ENCODE results near the gene EML4. TPM values are rescaled to one million over a fixed set of nuclear protein-coding genes. Genes with fewer than 3 reads are reported as not detected.
A peak's percentile ranks its signal among the peaks of the same experiment; 100 is the strongest.

Gene EML4
- total and polyA plus RNA-seq, 2 of the 13 experiments (the other 11 are each of a cell fraction or from before 2014, with no cell fraction given), result 243 to 476 TPM

DNA sequence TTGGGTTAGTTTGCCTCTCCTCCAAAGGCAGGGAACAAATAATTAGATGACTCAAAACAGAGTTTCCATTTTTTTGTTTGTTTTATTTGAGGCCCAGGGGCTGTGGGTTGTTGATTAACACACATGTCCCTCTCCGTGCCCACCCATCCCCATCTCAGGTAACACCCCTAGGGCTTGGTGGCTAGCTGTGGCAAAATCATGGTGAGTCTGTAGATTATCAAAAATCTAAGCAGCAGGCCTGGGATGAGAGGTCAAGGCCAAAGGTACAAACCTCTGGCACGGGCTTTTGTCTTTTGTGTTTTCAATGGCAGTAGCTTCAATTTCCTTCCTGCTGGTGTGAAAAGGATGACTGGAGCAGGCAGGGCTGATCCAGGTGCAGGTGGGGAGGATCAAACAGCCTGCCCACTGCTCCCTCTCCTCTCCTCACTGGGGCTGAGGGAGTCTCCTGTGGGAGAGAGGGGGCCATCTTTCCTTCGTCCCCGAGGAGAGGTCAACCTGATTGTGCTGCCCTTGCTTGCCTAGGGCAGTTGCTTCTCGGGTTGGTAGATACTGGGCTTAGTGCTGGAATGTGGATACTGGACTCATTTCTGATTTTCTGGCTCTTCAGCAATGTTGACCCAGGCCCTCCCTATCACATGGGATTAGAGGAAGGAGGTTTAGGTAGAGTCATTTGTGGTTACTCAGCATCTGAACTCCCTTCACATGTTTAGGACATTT lies 31.9 kb upstream of the EML4 start (continued):
- TF ChIP-seq RNF219 (CRISPR knock-in tag; IDR thresholded peaks at IDR 0.05) (no peak), ZNF691 (CRISPR knock-in tag; IDR thresholded peaks at IDR 0.05; ENCODE audit: borderline replicate concordance, low read depth) (peak; percentile 94), RFXANK (CRISPR knock-in tag; IDR thresholded peaks at IDR 0.05) (0 out of 2 replicates have a peak, but pooled peaks have one; percentile 78), TERF1 (CRISPR knock-in tag; IDR thresholded peaks at IDR 0.05) (no peak), LCORL (IDR thresholded peaks at IDR 0.05) (no peak; the same call in 1 of the 2 replicates), LCORL (CRISPR knock-in tag; IDR thresholded peaks at IDR 0.05) (peak; percentile 80), REST (IDR thresholded peaks at IDR 0.05; ENCODE audit: borderline replicate concordance in 1 of 2, low read depth in 1 of 2, low read length in 2 of 2) (no peak; a peak in 1 of 4 replicates), ZNF619 (CRISPR knock-in tag; IDR thresholded peaks at IDR 0.05) (peak; percentile 97), ZNF317 (CRISPR knock-in tag; IDR thresholded peaks at IDR 0.05) (0 out of 2 replicates have a peak, but pooled peaks have one; percentile 32)

Measured in HepG2 (cell line).